ENCODE data around the gene INPP1.

The INPP1 gene

DNA sequence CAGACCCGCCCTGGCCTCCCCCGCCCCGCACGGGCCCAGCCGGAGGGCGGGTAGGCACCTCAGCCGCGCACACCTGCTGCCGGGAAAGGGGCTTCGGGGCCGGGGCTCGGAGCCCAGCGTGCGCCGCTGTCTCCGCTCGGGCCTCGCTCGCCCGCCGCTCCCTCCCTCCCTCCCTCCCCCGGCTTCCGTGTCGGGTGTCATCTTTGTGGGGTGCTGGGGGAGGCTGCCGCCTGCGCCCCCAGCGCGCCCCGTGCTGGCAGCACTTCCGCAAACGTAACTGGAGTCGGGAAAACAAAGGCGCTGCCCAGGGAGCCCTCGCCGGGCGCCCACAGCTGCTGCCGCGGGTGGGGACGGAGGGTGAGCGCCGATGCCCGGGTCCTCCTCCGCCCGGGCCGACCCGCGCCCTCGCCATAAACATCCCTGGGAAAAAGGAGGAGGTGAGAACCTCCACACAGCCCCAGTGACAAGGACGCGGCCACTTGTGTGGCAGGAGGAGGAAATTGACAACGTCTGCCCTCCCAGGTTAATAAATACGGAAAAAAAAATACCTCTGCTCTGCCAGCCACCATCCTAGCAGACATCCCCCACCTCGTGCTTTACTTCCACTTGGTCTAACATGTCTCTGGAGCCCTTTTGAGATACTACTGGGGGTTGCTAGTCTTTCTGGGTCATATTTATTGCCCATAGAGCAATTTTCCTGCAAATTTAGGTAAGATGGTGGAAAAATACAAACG lies 65.3 kb downstream of the INPP1 start:
- WGBS, 2 experiments (ENCODE audit: insufficient coverage in 2 of 2), result 0% methylated on average over 20 to 21 of the region's 54 CpGs
- no peaks in the 10 kb centered on the region for H3K9me3 ChIP-seq (ENCODE audit: control insufficient read depth, low read length)
- no peaks in the 10 kb centered on the region for H3K4me1 ChIP-seq (ENCODE audit: control insufficient read depth, insufficient read depth, low read length, poor library complexity, severe bottlenecking)
- H3K4me3 ChIP-seq (ENCODE audit: extremely low read depth, insufficient read depth, low read length, poor library complexity, severe bottlenecking), result peak overlapping the region; percentile 44
- H3K36me3 ChIP-seq (ENCODE audit: control insufficient read depth, insufficient read depth, low read length), result no peaks in the 10 kb centered on the region
- H3K27ac ChIP-seq (ENCODE audit: low read depth, low read length, severe bottlenecking), result no peak overlapping the region

DNA sequence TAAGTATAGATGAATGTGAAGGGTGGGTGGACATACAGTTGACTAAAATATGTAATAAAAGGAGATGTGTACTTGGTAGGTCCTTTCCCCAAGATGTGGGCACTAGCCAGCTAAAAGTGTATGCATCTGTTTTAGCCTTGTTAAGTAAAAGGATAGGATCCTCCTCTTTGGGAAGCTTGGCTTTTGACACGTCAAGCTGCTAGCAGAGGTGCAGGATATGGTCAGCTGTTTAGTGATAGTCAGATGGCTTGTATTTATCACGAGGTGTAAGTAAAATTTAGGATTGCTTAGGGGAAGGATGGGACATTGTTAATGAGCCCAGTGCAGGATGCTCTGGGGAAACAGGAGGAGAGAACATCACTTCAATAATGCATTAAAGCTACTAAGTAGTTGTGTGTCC lies 66.2 kb downstream of the INPP1 start:
- H3K4me1 ChIP-seq (ENCODE audit: control insufficient read depth, insufficient read depth, low read length, poor library complexity, severe bottlenecking), result no peaks in the 10 kb centered on the region
- no peaks in the 10 kb centered on the region for H3K9me3 ChIP-seq (ENCODE audit: control insufficient read depth, low read length)
- no peaks in the 10 kb centered on the region for H3K36me3 ChIP-seq (ENCODE audit: control insufficient read depth, insufficient read depth, low read length)
- WGBS, 2 experiments (ENCODE audit: insufficient coverage in 2 of 2), result 77 to 80% methylated on average over 2 of the region's 2 CpGs
- no peak overlapping the region for H3K27ac ChIP-seq (ENCODE audit: low read depth, low read length, severe bottlenecking)
- no peak overlapping the region for H3K4me3 ChIP-seq (ENCODE audit: extremely low read depth, insufficient read depth, low read length, poor library complexity, severe bottlenecking)

DNA sequence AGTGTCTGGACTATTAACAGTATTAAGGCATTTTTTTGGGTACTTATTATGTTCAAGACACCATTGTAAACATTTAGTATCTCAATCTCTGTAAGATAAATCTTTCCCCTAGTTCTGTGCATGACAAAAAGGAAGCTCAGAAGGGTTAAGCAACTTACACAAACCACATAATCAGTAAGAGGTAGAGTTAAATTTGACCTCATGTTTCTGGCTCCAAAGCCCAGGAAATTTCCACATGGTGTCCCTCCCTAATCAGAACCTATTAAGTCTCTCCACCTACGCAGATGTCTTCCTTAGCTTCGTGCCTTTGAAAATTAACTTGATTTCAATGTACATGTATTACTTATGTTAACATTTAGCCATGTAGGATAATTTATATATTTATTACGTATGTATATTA lies 66.8 kb downstream of the INPP1 start:
- H3K9me3 ChIP-seq (ENCODE audit: control insufficient read depth, low read length), result no peaks in the 10 kb centered on the region
- whole genome bisulfite sequencing, 2 experiments (ENCODE audit: insufficient coverage in 2 of 2), result no CpG with 5 or more reads among the region's 3 CpGs
- H3K4me3 ChIP-seq (ENCODE audit: extremely low read depth, insufficient read depth, low read length, poor library complexity, severe bottlenecking), result no peak overlapping the region
- no peaks in the 10 kb centered on the region for H3K36me3 ChIP-seq (ENCODE audit: control insufficient read depth, insufficient read depth, low read length)
- H3K27ac ChIP-seq (ENCODE audit: low read depth, low read length, severe bottlenecking), result no peak overlapping the region
- H3K4me1 ChIP-seq (ENCODE audit: control insufficient read depth, insufficient read depth, low read length, poor library complexity, severe bottlenecking), result no peaks in the 10 kb centered on the region

DNA sequence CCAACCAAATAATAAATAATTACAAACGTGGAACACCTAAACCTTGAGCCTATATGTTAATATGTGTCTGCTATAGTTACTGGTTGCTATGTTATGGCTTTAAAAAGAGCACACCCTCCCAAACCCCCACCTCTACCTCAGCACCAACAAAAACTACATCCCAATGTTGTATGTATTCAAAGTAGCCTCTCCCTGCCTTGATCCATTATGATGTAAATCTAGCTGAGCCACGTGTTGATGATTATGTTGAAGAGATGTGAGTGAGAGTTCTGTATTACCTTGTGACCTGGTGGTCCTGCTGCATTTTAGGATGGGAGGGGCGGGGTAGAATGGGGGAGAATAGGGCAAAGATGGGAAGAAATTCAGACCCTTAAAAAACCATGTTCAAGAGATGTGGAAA lies 69.6 kb downstream of the INPP1 start:
- Histone ChIP-seq H3K4me3 (ENCODE audit: extremely low read depth, insufficient read depth, low read length, poor library complexity, severe bottlenecking) (no peak overlapping the region), H3K36me3 (ENCODE audit: control insufficient read depth, insufficient read depth, low read length) (no peaks in the 10 kb centered on the region), H3K4me1 (ENCODE audit: control insufficient read depth, insufficient read depth, low read length, poor library complexity, severe bottlenecking) (no peaks in the 10 kb centered on the region), H3K9me3 (ENCODE audit: control insufficient read depth, low read length) (no peaks in the 10 kb centered on the region), H3K27ac (ENCODE audit: low read depth, low read length, severe bottlenecking) (no peak overlapping the region)
- 57 to 67% methylated on average over 1 of the region's 3 CpGs for WGBS, 2 experiments (ENCODE audit: insufficient coverage in 2 of 2)

DNA sequence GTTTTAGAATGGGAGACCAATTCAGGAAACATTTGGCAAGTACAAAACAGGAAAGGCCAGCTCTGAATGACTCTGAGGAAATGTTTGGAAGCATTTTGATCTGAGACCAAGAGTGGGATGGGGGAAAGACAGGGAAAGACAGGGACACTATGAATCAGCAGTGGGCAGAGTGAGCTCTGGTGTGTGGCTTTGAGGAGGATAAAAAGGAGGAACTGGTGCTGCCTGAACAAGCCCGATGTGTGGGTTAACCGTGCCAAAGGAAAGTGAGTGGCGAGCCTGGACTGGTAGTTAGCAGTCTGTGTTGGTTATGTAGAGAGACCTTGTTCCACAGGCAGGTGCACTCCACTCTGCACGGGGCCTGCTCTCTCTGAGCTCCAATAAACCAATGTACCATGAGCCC lies 70.0 kb downstream of the INPP1 start:
- Histone ChIP-seq H3K9me3 (ENCODE audit: control insufficient read depth, low read length) (no peaks in the 10 kb centered on the region), H3K4me3 (ENCODE audit: extremely low read depth, insufficient read depth, low read length, poor library complexity, severe bottlenecking) (no peak overlapping the region), H3K36me3 (ENCODE audit: control insufficient read depth, insufficient read depth, low read length) (no peaks in the 10 kb centered on the region), H3K27ac (ENCODE audit: low read depth, low read length, severe bottlenecking) (no peak overlapping the region), H3K4me1 (ENCODE audit: control insufficient read depth, insufficient read depth, low read length, poor library complexity, severe bottlenecking) (no peaks in the 10 kb centered on the region)
- WGBS, 2 experiments (ENCODE audit: insufficient coverage in 2 of 2), result 74 to 100% methylated on average over 2 to 3 of the region's 4 CpGs

DNA sequence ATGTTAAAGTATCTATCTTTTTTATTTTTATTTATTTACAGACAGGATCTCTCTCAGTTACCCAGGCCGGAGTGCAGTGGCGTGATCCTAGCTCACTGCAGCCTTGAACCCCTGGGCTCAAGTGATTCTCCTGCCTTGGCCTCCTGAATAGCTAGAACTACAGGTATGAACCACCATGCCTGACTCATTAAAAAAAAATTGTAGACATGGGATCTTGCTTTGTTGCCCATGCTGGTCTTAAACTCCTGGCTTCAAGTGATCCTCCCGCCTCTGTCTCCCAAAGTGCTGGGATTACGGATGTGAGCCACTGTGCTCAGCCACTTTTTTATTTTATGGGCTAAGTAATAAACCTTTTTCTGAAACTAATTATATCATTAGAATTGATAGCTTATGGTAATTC lies 71.9 kb downstream of the INPP1 start:
- H3K36me3 ChIP-seq (ENCODE audit: control insufficient read depth, insufficient read depth, low read length), result no peaks in the 10 kb centered on the region
- H3K4me1 ChIP-seq (ENCODE audit: control insufficient read depth, insufficient read depth, low read length, poor library complexity, severe bottlenecking), result no peaks in the 10 kb centered on the region
- H3K9me3 ChIP-seq (ENCODE audit: control insufficient read depth, low read length), result no peaks in the 10 kb centered on the region
- H3K4me3 ChIP-seq (ENCODE audit: extremely low read depth, insufficient read depth, low read length, poor library complexity, severe bottlenecking), result no peak overlapping the region
- H3K27ac ChIP-seq (ENCODE audit: low read depth, low read length, severe bottlenecking), result no peak overlapping the region
- WGBS, 2 experiments (ENCODE audit: insufficient coverage in 2 of 2), result 100% methylated on average over 2 to 3 of the region's 4 CpGs

DNA sequence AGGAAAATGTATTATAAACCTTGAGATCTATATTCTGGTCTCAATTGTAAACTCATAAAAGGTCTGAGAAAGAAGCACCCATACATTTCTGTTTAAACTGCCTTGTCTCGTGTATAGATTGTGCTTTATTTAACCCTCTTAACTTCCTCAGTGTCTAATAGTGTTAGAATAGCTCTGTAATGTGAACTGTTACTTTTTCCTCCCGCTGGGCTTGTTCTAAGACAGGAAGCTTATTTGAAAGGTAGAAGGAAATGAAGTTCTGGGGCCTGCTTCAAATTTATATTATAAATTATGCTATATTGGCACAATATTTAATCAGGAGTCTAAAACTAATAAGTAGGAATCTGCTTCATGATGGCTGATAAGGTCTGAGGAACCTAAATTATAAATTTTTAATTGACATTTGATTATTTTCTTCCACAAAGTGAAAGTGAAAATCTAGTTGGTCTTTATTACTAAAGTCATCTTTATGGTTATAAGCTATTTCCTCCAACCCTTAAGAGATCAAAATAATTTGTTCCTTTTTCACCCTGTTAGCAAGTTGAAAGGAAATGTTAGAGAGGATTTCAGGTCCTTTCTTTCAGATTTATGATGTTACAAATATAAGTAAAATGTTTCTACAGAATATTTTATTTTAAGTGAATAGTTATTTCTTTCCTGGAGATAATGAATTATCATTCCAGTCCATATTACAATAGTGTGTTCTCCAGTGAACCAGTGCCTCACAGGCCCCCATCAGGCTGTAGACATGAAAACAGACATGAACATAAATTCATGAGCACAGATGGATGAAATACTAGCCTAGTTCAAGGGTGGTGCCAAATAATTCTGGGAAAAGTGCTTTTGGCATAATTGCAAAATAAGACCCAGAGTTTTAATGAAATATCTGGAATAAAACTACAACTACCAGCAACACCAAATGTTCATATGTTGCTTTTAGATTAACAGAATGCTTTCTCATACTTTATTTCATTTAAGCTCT lies 72.7 kb downstream of the INPP1 start:
- Histone ChIP-seq H3K36me3 (ENCODE audit: control insufficient read depth, insufficient read depth, low read length) (no peaks in the 10 kb centered on the region), H3K4me1 (ENCODE audit: control insufficient read depth, insufficient read depth, low read length, poor library complexity, severe bottlenecking) (no peaks in the 10 kb centered on the region), H3K9me3 (ENCODE audit: control insufficient read depth, low read length) (no peaks in the 10 kb centered on the region), H3K4me3 (ENCODE audit: extremely low read depth, insufficient read depth, low read length, poor library complexity, severe bottlenecking) (no peak overlapping the region), H3K27ac (ENCODE audit: low read depth, low read length, severe bottlenecking) (no peak overlapping the region)
- no CpG with 5 or more reads among the region's 2 CpGs for WGBS, 2 experiments (ENCODE audit: insufficient coverage in 2 of 2)

DNA sequence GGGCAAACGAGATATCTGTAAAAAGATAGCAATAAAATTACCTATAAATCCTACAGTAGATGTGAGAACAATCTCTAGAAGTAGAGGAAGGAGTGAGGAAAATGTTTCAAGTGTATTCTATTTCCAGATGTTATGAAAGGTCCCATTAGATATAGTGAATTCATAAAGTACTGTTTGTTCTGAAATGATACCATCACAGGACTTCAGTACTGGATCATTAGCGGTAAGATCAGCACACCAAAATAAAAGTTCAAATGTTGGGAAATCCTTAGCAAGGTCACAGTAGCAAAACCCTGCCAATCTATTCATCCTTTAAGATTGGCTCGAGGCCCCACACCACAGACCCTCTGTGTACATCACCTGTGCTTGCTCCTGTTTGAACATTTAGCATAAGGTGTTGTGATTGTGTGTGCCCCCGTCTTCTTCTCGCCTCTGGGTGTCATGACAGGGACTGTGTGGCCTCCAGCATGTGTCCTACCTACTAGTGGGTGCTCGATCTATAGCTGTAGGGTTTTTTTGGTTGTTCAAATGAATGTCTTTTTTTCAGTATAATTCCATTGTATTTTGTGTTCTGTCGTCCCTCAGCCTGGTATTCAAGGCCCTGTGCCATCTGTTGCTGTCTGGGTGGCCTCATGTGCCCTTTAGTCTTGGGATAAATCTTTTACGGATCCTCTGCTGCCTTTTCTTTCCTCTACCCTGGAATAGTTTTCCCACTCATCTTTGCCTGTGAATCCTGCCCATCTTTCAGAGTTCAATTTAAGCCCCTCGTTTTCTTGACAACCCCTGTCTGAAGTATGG lies 73.9 kb downstream of the INPP1 start:
- no peaks in the 10 kb centered on the region for H3K36me3 ChIP-seq (ENCODE audit: control insufficient read depth, insufficient read depth, low read length)
- no peaks in the 10 kb centered on the region for H3K9me3 ChIP-seq (ENCODE audit: control insufficient read depth, low read length)
- no peak overlapping the region for H3K27ac ChIP-seq (ENCODE audit: low read depth, low read length, severe bottlenecking)
- no peak overlapping the region for H3K4me3 ChIP-seq (ENCODE audit: extremely low read depth, insufficient read depth, low read length, poor library complexity, severe bottlenecking)
- 87 to 89% methylated on average over 5 of the region's 9 CpGs for WGBS, 2 experiments (ENCODE audit: insufficient coverage in 2 of 2)
- H3K4me1 ChIP-seq (ENCODE audit: control insufficient read depth, insufficient read depth, low read length, poor library complexity, severe bottlenecking), result no peaks in the 10 kb centered on the region

DNA sequence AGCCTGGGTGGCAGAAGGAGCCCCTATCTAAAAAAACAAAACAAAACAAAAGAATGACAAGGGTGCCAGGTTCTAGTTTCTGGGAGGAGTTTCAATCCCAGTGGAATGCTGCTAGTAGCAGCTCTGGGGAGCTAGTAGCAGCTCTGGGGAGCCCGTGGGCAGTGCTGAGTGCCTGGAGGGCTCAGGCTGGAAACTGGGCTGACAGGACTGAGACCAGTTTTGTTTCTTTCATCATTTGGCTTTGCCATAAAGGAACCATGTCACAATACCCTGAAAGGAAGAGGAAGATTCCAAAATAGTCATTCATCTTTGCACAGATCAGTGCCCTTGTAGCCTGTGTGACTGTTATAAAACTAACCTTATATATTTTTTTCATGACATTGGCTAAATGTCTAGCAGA lies 75.3 kb downstream of the INPP1 start:
- 82 to 83% methylated on average over 1 of the region's 1 CpG for WGBS, 2 experiments (ENCODE audit: insufficient coverage in 2 of 2)
- Histone ChIP-seq H3K36me3 (ENCODE audit: control insufficient read depth, insufficient read depth, low read length) (no peaks in the 10 kb centered on the region), H3K4me1 (ENCODE audit: control insufficient read depth, insufficient read depth, low read length, poor library complexity, severe bottlenecking) (no peaks in the 10 kb centered on the region), H3K9me3 (ENCODE audit: control insufficient read depth, low read length) (no peaks in the 10 kb centered on the region), H3K27ac (ENCODE audit: low read depth, low read length, severe bottlenecking) (no peak overlapping the region), H3K4me3 (ENCODE audit: extremely low read depth, insufficient read depth, low read length, poor library complexity, severe bottlenecking) (no peak overlapping the region)

DNA sequence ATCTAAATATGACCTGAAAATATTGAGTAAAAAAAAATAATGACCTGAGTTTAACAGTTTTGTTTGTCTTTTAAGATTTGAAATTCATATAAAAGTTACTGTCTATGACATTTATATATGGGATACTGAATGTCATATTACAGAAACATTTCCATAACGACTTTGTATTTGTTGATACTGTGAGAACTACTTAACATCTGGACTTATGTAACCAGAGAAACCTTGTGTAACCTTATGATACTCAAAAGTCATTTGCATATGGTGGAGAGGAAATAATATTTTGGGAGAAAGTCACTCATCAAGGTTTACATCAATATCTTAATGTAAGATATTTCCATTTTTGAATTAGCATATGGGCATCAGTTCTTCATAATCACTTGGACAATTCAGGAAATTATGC lies 77.4 kb downstream of the INPP1 start:
- WGBS, 2 experiments (ENCODE audit: insufficient coverage in 2 of 2), result no CpG with 5 or more reads among the region's 1 CpG
- Histone ChIP-seq H3K4me1 (ENCODE audit: control insufficient read depth, insufficient read depth, low read length, poor library complexity, severe bottlenecking) (no peaks in the 10 kb centered on the region), H3K9me3 (ENCODE audit: control insufficient read depth, low read length) (no peaks in the 10 kb centered on the region), H3K4me3 (ENCODE audit: extremely low read depth, insufficient read depth, low read length, poor library complexity, severe bottlenecking) (no peak overlapping the region), H3K36me3 (ENCODE audit: control insufficient read depth, insufficient read depth, low read length) (no peaks in the 10 kb centered on the region), H3K27ac (ENCODE audit: low read depth, low read length, severe bottlenecking) (no peak overlapping the region)

Data from mesodermal cell (in vitro differentiated cells).